Progenitor cell of endocrine pancreas (in vitro differentiated cells): ENCODE results near the gene MIER2. TPM values are rescaled to one million over a fixed set of nuclear protein-coding genes. Genes with fewer than 3 reads are reported as not detected.

Experiments used
- DNase-seq: peaks from one replicate; pipeline ENCODE4 v3.0.0; 2021; ENCODE audit warnings: low spot score; ENCODE audit not compliant: unreplicated experiment
- H3K27ac Mint-ChIP-seq: 2 replicates; pipeline ENCODE4 v1.8.0; 2021; ENCODE audit warnings: mild to moderate bottlenecking, moderate library complexity, mixed read lengths
- H3K27me3 Mint-ChIP-seq: 2 replicates; pipeline ENCODE4 v1.8.0; 2021; ENCODE audit warnings: mixed read lengths
- H3K36me3 Mint-ChIP-seq: 2 replicates; pipeline ENCODE4 v1.8.0; 2022; ENCODE audit warnings: mixed read lengths; ENCODE audit not compliant: insufficient read depth
- H3K4me1 Mint-ChIP-seq: 2 replicates; pipeline ENCODE4 v1.8.0; 2021; ENCODE audit warnings: low read depth, mixed read lengths
- H3K4me3 Mint-ChIP-seq: 2 replicates; pipeline ENCODE4 v1.8.0; 2021; ENCODE audit warnings: low read depth, mild to moderate bottlenecking, moderate library complexity, mixed read lengths
- H3K9me3 Mint-ChIP-seq: 2 replicates; pipeline ENCODE4 v1.8.0; 2021; ENCODE audit warnings: low read depth, mixed read lengths
- CTCF ChIP-seq: fragments of 200-600 bp; sonication (generic); IDR thresholded peaks from one replicate; pipeline ENCODE4 v1.5.0; 2021; ENCODE audit warnings: antibody characterized with exemption, mild to moderate bottlenecking; ENCODE audit not compliant: unreplicated experiment
- total RNA-seq: library from RNA; stranded (reverse); gene quantifications from 2 replicates; pipeline ENCODE4 v1.2.1, GENCODE V29; 2021

MIER2 gene
- total RNA-seq, 1 donor from 2014 or later: 46.7 TPM

- peaks cover 14% of the 10 kb centered on the region for H3K4me1 Mint-ChIP-seq
- H3K36me3 Mint-ChIP-seq: peaks cover 6% of the 10 kb centered on the region
- H3K4me3 Mint-ChIP-seq: no peak overlapping the region
- no peak for TF ChIP-seq CTCF
- H3K9me3 Mint-ChIP-seq: no peaks in the 10 kb centered on the region
- peaks cover 2% of the 10 kb centered on the region for H3K27me3 Mint-ChIP-seq
- H3K27ac Mint-ChIP-seq: no peak overlapping the region
- DNase-seq: no peak
Measured at GRCh38 chr19:287381-287871, 57.2 kb downstream of the MIER2 start.

GRCh38 chr19:283395-283794 is 61.2 kb downstream of the MIER2 start:
- H3K27ac Mint-ChIP-seq: no peak overlapping the region
- no peak for DNase-seq

GRCh38 chr19:282501-282900 is 62.1 kb downstream of the MIER2 start:
- no peaks in the 10 kb centered on the region for H3K4me1 Mint-ChIP-seq
- no peak overlapping the region for H3K4me3 Mint-ChIP-seq
- no peak for DNase-seq
- H3K9me3 Mint-ChIP-seq: no peaks in the 10 kb centered on the region
- peaks cover 6% of the 10 kb centered on the region for H3K36me3 Mint-ChIP-seq
- no peak overlapping the region for H3K27ac Mint-ChIP-seq
- TF ChIP-seq CTCF: no peak
- peaks cover under 1% of the 10 kb centered on the region for H3K27me3 Mint-ChIP-seq

More at GRCh38 chr19:283395-283794, 61.2 kb downstream of the MIER2 start:
- Mint-ChIP-seq H3K4me1 (peaks cover 3% of the 10 kb centered on the region), H3K36me3 (peaks cover 6% of the 10 kb centered on the region), H3K9me3 (no peaks in the 10 kb centered on the region), H3K4me3 (no peak overlapping the region), H3K27me3 (no peaks in the 10 kb centered on the region)
- no peak for TF ChIP-seq CTCF

GRCh38 chr19:281992-282391 is 62.6 kb downstream of the MIER2 start:
- no peak for DNase-seq
- Mint-ChIP-seq H3K4me3 (no peak overlapping the region), H3K9me3 (no peaks in the 10 kb centered on the region), H3K27me3 (peaks cover 3% of the 10 kb centered on the region), H3K27ac (no peak overlapping the region), H3K36me3 (peaks cover 5% of the 10 kb centered on the region), H3K4me1 (no peaks in the 10 kb centered on the region)
- TF ChIP-seq CTCF: peak; percentile 17

- TF ChIP-seq CTCF: no peak
- H3K4me1 Mint-ChIP-seq: no peaks in the 10 kb centered on the region
- no peaks in the 10 kb centered on the region for H3K9me3 Mint-ChIP-seq
- no peak overlapping the region for H3K27ac Mint-ChIP-seq
- peaks cover 3% of the 10 kb centered on the region for H3K36me3 Mint-ChIP-seq
- DNase-seq: no peak
- H3K4me3 Mint-ChIP-seq: no peak overlapping the region
- H3K27me3 Mint-ChIP-seq: peaks cover 3% of the 10 kb centered on the region
Measured at GRCh38 chr19:281156-281853, 63.3 kb downstream of the MIER2 start.
